Right ventricle myocardium inferior (tissue), 1 donor: ENCODE data around the gene PRSS2. TPM values are rescaled to one million over a fixed set of nuclear protein-coding genes. Genes with fewer than 3 reads are reported as not detected.
A peak's percentile ranks its signal among the peaks of the same experiment; 100 is the strongest.
"Not testable (repeated sequence)": the region's sequence is repeated elsewhere in the genome, so short reads cannot be mapped to it uniquely, and the experiment has no call there.

Experiments used
- ATAC-seq: fragments of 200-7000 bp; cut with Tn5 transposase; one replicate; pipeline ENCODE4 v1.9.1; 2020; ENCODE audit warnings: mild to moderate bottlenecking, moderate library complexity
- DNase-seq: peaks from one replicate; pipeline ENCODE4 v3.0.0; 2021; ENCODE audit errors: missing footprints
- intact Hi-C: fragments of 100-400 bp; cut with DNase I; formaldehyde crosslinking; loops from one replicate; pipeline ENCODE4 v1.11.0; 2022
- long read RNA-seq: library from polyadenylated mRNA; unstranded; transcript quantifications from one replicate; pipeline ENCODE4 v2.0.0, GENCODE V29; 2021
- total RNA-seq: library from RNA; stranded (reverse); fragmentation: NEBNext Ultra II Directional; extraction: Animal tissue kit (Norgen Biotek cat#: 25700); gene quantifications from one replicate; pipeline ENCODE4 v1.2.1, GENCODE V29; 2021
- donor health status: DM: no; HTN: yes; CAD: no; lungs with severe emphysema.

Gene PRSS2
- not detected for total RNA-seq
- long read RNA-seq = 0 reads

- intact Hi-C loops = no loop called here
- ATAC-seq = no peak
Measured at GRCh38 chr7:142770661-142771352, at the start of gene PRSS2. PRSS2 (plus strand) TSS chr7:142770970; CDS start chr7:142770983, 13 bp downstream.

GRCh38 chr7:142720986-142721385, 49.8 kb upstream of the PRSS2 start:
- DNase-seq = no peak
- no peak for ATAC-seq
- intact Hi-C loops = no loop called here

More at GRCh38 chr7:142770661-142771352, at the start of gene PRSS2:
- DNase-seq = no peak

GRCh38 chr7:142722248-142722794, 48.4 kb upstream of the PRSS2 start:
- intact Hi-C loops = no loop called here
- DNase-seq = no peak
- ATAC-seq = no peak

GRCh38 chr7:142733271-142733670, 37.5 kb upstream of the PRSS2 start:
- intact Hi-C loops = no loop called here
- ATAC-seq = no peak
- DNase-seq = no peak

GRCh38 chr7:142739923-142740492, 30.8 kb upstream of the PRSS2 start:
- ATAC-seq (no peak), DNase-seq (no peak)
- intact Hi-C loops = no loop called here

GRCh38 chr7:142740786-142741185, 30.0 kb upstream of the PRSS2 start:
- intact Hi-C loops = no loop called here
- ATAC-seq = no peak
- no peak for DNase-seq

GRCh38 chr7:142741932-142742331, 28.8 kb upstream of the PRSS2 start:
- intact Hi-C loops, DNase-seq: not testable (repeated sequence)
- peak; percentile 93 for ATAC-seq

- intact Hi-C loops = no loop called here
- ATAC-seq (no peak), DNase-seq (no peak)
Measured at GRCh38 chr7:142745091-142745635, 25.6 kb upstream of the PRSS2 start.

GRCh38 chr7:142745745-142746144, 25.0 kb upstream of the PRSS2 start:
- DNase-seq (no peak), ATAC-seq (no peak)
- intact Hi-C loops = no loop called here

- intact Hi-C loops = no loop called here
- DNase-seq (no peak), ATAC-seq (no peak)
Measured at GRCh38 chr7:142746264-142746663, 24.5 kb upstream of the PRSS2 start.

GRCh38 chr7:142748410-142748809, 22.4 kb upstream of the PRSS2 start:
- DNase-seq, intact Hi-C loops, ATAC-seq: not testable (repeated sequence)

GRCh38 chr7:142749218-142749993, 21.4 kb upstream of the PRSS2 start, which contains the start of gene PRSS1:
PRSS1 (plus strand) TSS chr7:142749472; CDS start chr7:142749485, 13 bp downstream.
- DNase-seq = no peak
- intact Hi-C loops = no loop called here
- no peak for ATAC-seq

GRCh38 chr7:142750321-142750938, 20.3 kb upstream of the PRSS2 start:
- DNase-seq = no peak
- intact Hi-C loops = no loop called here
- ATAC-seq = no peak

GRCh38 chr7:142751526-142752175, 19.1 kb upstream of the PRSS2 start:
- DNase-seq, intact Hi-C loops, ATAC-seq: not testable (repeated sequence)

GRCh38 chr7:142752376-142753225, 18.2 kb upstream of the PRSS2 start:
- no peak for ATAC-seq
- DNase-seq = no peak
- intact Hi-C loops = no loop called here

- ATAC-seq (no peak), DNase-seq (no peak)
- intact Hi-C loops = no loop called here
Measured at GRCh38 chr7:142753366-142753765, 17.4 kb upstream of the PRSS2 start.

- DNase-seq, ATAC-seq, intact Hi-C loops: not testable (repeated sequence)
Measured at GRCh38 chr7:142753925-142754491, 16.8 kb upstream of the PRSS2 start.
